Measurements from ENCODE around the gene TIGAR.

TIGAR gene

DNA sequence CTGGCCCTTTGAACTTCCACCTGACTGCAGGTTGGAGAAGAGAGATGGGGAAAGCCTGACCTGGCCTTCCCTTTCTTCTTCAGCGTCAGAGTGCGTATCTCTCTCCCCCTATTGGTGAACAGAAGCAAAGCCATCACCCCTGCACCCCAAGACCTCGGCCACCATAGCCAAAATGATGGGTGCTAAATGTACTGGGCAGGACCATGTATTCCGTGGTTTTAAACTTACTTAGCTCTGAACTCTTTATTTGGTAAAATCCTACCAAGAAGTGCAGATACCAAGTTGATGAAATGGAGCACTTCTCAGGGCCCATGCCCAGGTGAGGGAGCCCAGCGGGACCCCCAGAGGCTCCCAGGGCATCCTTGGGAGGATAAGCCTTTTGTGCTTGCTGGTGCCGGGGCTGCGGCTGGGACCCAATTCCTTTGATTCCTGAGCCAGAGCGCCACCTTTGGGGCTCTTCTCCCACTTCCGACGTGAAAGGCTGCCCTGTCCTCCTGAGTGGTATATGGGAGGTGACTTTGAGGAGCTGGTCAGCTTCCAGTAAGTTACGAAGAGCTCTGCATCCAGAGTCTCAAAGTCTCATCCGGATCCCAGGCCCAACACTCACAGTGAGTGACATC is 38.0 kb upstream of the TIGAR start:
- no peak for DNase-seq (ENCODE audit: low read depth, low spot score)

DNA sequence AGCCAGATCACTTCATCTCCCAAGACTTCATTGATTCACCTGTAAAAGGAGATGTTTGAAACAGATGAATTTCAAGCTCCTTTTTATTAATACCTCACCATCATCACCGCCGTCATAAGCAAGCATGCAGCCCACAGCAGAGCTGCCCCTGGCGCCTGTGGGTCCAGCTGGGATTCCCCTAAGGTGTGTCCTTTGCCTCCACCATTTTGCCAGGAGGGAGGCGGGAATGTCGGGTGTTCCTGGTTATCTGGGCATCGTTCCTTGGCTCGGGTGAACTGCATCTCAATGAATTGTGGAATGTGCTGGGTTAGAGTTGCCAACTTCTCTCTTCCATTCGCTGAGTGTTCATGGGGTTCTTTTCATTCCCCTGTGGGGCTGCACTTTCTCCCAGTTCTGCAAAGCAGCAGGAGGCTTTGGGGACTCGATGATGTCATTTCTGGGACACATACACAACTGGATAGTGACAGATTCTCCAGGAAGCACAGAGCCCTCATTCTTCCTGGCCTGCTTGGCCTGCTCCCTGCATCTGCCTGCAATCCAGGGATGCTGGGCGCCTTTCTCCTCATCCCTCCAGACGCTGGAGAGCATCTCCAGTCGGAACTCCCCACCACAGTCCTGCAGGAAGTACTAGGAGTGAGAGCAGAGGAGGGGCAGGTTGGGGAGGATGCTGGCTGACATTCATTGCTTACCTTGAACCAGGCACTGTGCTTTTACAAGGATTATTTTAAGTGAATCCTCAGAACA is 37.3 kb upstream of the TIGAR start:
- no peak for DNase-seq (ENCODE audit: low read depth, low spot score)

DNA sequence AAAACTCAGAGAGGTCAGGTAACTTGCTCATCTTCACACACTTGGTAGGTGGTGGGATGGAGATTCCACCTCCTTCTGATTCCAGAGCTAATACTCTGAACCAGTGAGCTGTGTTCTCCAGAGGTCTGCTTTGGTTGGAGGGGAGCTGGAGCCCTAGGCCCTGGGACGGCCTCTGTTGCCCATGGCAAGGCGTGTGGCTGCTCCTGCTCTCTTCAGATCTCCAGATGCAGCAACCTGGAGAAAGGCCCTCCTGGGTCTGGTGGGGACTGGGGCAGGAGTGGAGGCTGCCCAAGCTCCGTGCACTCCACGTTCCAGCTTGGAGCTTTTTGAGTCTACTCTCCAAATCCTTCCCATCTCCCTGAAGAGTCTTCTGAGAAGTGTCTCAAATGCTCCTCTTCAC is 36.7 kb upstream of the TIGAR start:
- DNase-seq (ENCODE audit: low read depth, low spot score): no peak

DNA sequence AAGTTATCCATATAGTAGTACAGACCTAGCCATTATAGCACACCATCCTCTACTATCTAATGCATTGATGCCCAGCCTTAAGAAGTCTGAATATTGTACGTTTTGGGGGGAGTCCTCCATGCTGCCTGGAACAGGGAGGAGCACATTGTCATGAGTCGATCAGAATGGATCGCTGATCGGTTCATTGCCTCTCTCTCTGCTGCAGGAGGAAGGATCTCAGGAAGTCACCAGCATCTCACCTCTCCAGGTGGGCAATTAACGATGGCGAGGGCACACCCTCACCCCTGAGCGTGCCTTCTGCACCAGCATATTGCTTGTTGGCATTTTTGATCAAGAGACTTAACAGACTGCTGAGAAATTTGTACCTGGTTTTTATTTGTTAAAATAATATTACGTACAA is 35.9 kb upstream of the TIGAR start:
- DNase-seq (ENCODE audit: low read depth, low spot score): no peak

DNA sequence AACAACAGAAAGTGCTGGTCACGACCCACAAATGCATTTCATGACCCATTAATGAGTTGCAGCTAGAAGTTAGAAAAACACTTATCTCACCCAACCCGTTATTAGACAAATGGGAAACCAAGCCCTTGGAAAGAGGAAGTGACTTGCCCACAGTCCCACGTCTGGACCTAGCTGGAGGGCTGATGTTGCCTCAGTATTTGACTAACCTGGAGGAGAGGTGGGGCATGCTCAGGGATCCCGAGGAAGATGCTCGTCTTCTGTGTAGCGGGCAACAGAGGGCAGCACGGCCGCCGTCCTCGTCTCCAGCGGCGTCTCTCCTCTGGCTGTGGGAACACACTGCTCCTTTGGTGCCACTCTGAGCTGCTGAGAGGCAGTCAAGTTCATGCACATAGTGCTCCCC is 34.8 kb upstream of the TIGAR start:
- DNase-seq (ENCODE audit: low read depth, low spot score): no peak

DNA sequence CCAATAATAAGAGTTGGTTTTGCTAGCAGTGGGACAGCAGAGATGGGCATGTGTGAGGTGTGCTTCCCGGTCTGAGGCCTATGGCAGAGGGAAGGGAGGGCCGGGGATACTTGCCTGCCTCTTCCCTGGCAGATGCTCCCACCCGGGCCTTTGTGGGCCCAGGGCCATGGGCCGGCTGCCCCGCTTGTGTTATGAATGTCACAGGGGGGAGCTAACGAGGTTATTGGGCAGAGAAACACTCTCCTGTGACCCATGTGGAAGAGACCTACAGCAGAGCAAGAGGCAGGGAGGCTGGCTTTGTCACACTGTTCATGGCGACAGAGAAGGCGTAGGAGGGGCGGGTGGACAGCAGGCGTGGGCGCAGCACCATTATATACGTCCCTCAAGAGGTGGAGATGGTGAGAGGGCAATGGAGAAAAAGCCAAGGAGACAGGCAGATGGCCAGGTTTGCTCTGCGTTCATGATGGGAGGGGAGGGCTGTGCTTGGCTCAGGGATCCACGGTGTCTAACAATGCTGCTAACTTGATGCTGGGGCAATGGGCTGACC is 34.2 kb upstream of the TIGAR start:
- no peak for DNase-seq (ENCODE audit: low read depth, low spot score)

DNA sequence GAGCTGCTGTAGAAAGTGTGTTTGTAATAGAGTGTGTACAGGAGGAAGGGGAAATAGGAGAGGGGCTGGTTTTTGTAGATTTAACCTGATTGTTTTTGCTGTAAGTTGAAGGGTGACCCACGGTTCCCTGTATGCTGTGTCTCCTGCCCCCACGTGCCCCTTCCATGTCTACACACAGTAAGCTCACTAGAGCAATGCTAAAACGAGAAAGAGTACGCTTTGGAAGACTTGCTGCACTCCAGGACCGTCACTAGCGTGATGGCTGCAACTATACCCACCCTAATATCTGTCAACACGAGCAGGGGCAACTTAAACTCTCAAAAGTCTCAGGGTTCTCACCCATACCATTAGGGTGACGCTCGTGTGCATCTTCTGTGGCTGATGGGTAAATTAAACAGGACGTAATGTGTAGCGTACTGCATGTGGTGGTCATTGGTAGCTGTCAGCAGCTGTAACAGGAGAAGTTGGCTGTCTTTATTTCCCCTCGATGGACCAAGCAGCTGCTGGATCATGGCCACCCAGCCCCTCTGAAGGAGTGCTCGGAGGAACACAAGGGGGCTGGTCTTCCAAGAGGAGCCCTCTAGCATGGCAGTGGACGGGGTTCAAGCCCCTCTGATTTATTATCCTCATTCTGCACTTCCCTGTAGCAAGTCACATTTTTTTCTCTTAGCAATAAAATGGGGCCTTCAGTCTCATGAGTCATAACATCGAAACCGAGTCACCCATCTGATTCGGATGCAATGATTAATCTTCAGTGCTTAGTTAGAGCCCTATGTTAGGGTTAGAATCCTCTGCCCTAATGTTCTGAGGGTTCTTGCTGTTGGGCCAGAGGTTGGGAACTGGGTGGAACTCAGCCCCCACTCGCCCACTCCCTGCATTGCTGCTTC is 33.4 kb upstream of the TIGAR start:
- no peak for DNase-seq (ENCODE audit: low read depth, low spot score)

DNA sequence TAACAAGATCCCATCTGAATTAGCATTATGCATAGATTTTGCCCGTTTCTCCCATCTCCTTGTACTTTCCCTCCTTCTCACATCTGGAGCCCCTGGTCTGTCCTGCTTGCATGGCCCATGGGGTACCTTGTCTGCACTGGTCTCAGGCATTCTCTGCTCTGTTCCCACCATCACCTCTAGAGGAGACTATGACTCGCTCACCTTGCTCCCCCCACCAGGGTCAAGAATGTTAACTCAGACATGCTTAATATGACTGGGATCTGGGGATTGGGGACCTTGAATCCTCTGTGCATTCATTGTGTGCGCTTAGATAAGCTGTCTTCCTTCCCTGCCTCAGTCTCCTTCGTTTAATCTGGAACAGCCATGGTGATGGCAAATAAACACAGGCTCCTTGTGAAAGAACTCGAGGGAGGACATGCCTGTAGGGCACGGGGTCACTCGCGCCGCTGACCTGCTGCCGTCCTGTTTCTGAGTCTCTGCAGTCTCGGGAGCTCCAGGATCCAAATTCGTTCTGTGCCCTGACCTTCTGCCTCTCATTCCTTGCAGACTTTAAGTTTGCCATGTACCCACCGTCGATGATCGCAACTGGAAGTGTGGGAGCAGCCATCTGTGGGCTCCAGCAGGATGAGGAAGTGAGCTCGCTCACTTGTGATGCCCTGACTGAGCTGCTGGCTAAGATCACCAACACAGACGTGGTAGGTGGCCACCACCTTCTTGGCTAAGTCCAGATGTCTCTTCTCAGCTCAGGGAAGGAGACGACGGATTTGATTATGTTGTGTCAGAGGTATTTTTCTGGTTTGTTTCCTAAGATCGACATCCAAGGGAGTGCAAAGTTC is 32.5 kb upstream of the TIGAR start:
- DNase-seq (ENCODE audit: low read depth, low spot score): no peak

DNA sequence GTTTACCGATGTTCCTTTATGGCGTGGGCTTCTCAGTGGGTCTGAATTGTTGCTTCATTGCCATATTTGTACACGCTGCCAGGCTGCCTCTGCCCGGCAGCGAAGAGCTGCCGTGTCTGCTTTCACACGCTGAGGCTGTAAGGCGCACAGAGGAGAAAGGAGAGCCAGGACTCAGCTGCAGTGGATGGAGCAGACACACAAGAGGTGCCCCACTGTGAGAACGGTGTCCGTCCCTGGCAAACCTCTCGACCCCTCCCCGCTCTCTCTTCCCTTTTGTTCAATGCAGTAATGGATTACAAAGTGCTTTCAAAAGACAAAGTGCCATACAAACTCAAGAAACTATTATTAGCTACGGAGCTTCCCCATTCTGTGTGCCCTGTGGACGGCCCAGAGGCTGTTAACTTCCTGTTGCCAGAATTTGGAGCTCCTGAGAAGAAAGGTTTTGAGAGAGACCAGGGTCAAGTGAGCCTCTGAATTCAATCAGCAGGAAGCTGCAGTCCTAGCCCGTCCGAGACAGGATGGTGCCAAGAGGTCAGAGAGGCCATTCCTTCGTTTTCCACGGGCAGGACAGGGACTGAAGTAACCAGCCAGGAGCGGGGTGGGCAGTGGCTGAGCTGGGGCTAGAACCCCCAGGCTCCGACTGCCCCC is 31.7 kb upstream of the TIGAR start:
- DNase-seq (ENCODE audit: low read depth, low spot score): no peak

DNA sequence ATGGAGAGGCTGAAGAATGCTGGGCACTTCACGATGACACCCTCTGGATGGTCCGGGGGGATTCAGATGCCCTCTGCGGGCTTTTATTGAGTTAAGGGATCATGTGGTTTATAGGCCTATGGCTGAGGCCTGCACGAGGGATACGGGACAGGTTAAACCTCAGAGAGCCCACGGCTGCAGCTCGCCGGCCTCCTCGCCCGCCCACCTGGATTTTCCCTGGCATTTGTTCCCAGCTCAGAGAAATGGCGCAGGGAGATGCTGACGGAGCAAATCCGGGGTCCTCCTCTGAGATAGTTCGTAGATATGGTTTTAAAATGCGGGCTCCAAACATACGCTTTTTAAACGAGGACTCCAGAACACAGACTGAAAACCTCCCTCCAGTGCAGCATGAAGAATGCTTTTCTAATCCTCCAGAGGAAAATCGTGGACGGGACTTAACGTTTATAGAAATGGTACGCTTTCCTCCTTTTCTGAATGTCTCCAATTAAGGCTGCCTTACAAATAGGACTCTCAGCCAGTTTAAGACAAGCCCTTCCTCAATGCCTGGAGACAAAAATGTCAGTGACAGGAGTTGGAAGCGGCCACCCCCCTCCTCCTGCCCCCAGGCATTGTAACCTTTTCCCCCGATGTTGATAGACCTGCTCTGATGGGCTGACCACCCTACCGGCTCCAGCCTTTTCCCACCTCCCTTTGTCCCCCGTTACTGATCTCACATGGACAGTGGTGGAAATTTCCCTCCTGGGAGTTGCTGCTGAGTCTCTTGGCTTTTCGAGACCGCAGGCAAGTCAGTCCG is 30.8 kb upstream of the TIGAR start:
- no peak for DNase-seq (ENCODE audit: low read depth, low spot score)

DNA sequence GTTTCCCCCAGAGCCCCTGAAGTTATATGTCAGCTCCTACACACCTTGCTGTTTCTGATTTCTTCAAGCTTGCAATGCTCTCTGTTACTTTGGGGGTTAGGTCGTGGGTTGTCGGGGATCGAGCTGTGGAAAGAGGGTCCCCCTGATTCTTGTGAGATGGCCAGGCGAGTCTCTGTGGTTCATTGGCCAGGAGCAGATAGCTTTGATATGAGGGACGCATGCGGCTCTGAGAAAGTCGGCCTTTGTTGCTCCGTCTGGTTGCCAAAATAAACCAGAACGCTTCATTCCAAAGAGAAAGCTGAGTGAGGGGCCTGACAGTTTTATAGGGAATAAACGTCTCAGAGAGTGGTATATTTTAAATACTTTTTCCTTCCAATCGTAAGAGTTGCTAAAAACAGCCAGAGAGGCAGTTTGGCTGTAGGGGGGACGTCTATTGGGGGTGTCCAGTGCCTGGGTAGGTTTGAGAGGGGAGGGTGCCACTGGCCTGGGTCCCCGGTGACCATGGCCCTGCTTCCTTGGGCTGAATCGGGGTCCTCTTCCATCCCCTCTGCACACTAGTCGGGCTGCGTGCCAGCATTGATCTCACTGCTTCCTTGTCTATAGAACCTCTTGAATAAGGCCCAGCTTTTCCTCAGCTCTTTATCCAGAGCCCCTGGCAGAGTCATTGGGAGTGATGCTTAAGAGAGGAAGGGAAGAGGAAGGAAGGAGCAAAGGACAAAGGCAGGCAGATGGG is 28.5 kb upstream of the TIGAR start:
- no peak for DNase-seq (ENCODE audit: low read depth, low spot score)

DNA sequence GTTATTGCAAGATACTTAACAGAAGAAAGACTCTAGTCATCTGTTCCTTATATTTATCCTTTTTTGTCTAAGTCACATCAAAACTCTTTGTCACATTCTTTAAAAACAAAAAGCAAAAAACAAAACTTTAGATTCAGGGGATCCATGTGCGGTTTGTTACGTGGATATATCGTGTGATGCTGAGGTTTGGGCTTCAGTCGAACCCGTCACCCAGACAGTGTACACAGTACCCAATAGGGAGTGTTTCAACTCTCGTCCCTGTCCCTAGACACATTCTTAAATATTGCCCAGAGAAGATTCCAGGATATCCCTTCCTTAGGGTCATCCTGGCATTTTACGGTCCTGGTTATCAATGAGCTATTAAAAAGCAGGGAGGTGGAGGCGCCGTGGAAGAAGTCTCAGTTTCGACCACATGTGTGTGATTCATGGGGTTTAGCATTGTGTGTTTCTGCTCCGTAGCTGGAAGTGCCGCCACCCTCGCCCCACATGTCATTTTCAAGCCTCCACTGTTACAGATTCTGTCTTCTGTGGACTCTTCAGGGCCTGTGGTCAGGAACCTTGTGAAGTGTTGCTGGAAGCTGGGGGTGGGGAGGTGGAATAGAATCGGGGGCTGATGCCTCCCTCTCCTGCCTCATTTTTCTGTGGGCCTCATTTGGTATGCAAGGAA is 27.6 kb upstream of the TIGAR start:
- peak; percentile 44 for DNase-seq (ENCODE audit: low read depth, low spot score)

DNA sequence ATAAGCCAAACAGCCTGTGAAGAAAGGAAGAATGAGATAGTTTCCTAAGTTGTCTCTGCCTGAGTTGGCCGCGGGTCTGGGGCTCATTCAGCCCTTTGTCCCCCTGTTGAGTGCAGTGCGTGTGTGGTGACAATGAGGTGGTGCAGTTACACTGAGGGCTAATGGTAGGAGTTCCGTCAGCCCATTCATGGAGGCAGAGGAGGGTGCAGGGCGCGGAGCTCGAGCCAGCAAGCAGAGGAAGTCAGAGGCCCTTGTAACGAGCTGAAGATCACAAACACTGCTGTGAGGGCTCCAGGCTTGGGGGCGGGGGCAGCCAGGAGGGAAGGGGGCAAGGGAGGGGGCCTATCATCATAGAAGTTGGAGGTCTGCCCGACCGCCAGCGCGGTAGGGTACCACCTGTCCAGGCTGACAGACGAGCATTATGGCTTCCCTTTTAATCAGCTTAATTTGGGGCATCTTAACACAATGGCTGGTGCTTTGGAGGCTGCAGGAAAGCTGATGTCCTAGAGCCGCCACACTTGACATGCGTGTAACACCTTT is 27.0 kb upstream of the TIGAR start:
- DNase-seq (ENCODE audit: low read depth, low spot score): no peak

DNA sequence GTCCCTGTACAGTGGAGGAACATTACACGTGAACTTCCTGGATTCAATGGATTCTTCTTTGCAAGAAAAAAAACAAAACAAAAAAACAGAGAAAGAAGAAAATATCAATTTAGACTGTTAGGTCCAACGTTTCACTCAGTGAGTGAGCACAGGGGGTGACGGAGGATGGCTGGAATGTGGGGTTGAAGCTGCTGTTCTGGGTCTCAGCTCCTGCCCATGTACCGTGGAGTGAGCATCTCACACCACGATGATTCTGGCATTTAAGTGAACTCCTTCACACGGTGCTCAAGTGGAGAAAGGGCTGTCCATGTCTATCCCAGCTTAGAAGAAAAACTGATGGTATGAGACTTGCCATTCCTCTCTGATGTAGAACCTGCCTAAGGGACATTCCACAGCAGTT is 24.3 kb upstream of the TIGAR start:
- DNase-seq (ENCODE audit: low read depth, low spot score): no peak

DNA sequence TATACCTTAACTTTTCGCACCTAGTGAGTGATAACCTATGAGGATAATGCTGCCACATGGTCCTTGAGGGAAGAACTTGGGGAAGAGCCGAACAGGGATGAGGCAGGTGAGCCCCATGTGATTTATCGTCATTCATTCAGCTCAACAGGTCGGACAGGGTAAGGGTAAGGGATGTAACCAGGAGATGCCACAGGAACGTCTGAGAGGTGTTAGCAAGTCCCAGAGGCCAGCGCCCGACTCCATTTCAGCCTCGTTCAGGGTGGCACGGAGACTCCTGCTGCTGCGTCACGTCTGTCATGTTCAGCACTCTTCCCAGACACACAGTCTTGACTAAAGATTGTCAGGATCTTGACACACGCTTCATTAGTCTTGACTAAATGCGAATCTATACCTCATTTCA is 23.4 kb upstream of the TIGAR start:
- no peak for DNase-seq (ENCODE audit: low read depth, low spot score)

DNA sequence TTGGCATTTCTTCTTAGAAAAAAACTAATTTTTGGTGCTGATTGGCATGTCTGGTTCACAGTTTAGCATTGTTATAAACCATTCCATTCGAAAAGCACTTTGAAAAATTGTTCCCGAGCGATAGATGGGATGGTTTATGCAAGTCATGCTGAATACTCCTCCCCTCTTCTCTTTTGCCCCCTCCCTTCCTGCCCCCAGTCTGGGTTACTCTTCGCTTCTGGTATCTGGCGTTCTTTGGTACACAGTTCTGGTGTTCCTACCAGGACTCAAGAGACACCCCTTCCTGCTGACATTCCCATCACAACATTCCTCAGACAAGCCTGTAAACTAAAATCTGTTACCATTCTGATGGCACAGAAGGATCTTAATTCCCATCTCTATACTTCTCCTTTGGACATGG is 20.1 kb upstream of the TIGAR start:
- no peak for DNase-seq (ENCODE audit: low read depth, low spot score)

DNA sequence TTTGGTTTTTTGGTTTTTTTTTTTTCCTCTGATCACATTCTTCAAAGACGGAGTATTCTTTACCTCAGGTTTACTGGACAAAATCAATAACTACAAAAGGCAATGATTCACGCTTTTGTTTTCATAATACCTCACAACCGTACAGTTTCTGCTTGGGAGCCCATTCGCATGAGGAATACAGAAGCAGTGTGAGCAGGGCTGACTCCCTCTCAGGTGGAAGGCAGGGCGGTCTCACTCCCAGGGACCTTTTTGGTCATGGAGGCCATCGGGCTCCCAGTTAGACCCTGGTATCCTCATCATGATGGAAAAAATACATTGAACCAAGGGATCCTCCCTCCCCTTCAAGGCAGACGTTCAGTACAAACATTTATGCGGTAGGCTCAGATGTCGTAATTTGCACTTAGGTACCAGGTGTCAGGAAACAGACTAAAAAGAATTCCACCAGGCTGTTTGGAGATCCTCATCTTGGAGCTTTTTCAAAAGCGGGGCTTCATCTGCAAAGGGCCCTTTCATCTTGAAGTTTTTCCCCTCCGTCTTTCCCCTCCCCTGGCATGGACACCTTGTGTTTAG is 19.0 kb upstream of the TIGAR start:
- DNase-seq (ENCODE audit: low read depth, low spot score): no peak

DNA sequence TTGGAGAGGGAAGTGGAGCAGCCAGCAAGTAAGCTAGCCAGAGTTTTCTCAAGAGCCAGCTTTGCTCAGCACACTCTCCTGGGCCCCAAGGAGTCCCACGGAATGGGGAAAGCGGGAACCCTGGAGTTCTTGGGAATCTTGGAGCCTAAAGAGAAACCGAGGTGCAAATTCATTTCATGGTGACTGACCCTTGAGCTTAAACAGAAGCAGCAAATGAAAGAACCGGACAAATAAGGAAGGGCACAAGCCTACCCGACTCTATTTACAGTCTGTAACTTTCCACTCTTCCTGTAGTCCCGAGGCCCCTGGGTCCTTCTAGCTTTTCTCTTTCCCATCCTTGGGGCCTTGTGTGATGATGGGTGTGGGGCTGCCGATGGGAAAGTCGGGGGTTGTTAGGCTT is 18.1 kb upstream of the TIGAR start:
- no peak for DNase-seq (ENCODE audit: low read depth, low spot score)

All from astrocyte of the hippocampus (primary cell).